Measurements from ENCODE around the gene GIPC1. TPM values are rescaled to one million over a fixed set of nuclear protein-coding genes. Genes with fewer than 3 reads are reported as not detected.
"Not testable (repeated sequence)": the region's sequence is repeated elsewhere in the genome, so short reads cannot be mapped to it uniquely, and the experiment has no call there.

Gene GIPC1
- total RNA-seq, 1 experiment from 2014 or later: 103 TPM

DNA sequence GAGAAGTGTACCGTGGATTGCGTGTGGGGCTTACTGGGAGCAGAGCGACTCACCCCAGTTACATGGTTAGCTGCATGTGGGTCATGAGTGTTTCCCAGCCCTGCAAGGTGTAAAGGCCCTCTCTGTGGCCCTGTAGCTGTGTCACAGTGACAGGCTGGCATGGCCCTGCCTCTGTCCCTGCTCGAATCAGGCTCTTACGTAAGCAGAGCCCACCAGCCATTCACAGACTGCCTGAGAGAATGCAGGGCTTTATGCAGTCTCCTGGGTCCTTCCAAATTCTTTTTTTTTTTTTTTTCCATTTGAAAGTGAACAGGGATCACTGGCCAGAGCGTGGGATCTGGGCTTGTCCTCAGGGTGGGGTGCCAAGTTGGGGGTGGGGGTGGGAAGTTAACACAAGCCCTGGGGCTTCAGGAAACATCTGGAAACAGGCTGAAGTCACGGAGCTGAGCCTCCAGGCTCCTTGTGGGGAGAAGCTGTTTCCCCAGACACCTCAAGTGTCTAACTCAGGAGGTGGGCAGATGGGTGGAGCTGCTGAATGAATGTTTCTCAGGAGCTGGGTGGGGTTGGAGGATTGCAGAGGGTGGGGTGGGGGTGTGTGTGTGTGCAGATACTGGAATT lies 46.9 kb upstream of the GIPC1 start:
- no peak overlapping the region for H3K4me2 ChIP-seq (ENCODE audit: low read length)
- H3K27me3 ChIP-seq (ENCODE audit: insufficient read depth, low read length): no peaks in the 10 kb centered on the region
- peak; percentile 30; the same call in 1 of the 2 replicates for ATAC-seq
- TF ChIP-seq EZH2 (IDR thresholded peaks at IDR 0.05): no peak
- no peak for TF ChIP-seq YY1 (IDR thresholded peaks at IDR 0.05; ENCODE audit: extremely low read depth, insufficient replicate concordance, low read depth, low read length)
- no peak for TF ChIP-seq POLR2AphosphoS5 (IDR thresholded peaks at IDR 0.05; ENCODE audit: low read depth, low read length)
- TF ChIP-seq SP1 (IDR thresholded peaks at IDR 0.05; ENCODE audit: low read depth): no peak
- TF ChIP-seq JUND (IDR thresholded peaks at IDR 0.05): no peak
- TF ChIP-seq, protein P1, sequence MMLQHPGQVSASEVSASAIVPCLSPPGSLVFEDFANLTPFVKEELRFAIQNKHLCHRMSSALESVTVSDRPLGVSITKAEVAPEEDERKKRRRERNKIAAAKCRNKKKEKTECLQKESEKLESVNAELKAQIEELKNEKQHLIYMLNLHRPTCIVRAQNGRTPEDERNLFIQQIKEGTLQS (IDR thresholded peaks at IDR 0.05): no peak
- TF ChIP-seq FOSL1 (IDR thresholded peaks at IDR 0.05; ENCODE audit: low read depth): no peak
- no peak for TF ChIP-seq CEBPB (IDR thresholded peaks at IDR 0.05; ENCODE audit: low read depth)
- no peak overlapping the region for H3K4me3 ChIP-seq (replicated peaks in 1 of 2; ENCODE audit: low read depth in 1 of 2, low read length in 2 of 2)
- intact Hi-C loops (cut with micrococcal nuclease): no loop called here
- H3K79me2 ChIP-seq (ENCODE audit: insufficient read depth, low read length): peaks cover 90% of the 10 kb centered on the region
- no peak overlapping the region for H2AFZ ChIP-seq (ENCODE audit: low read depth, low read length, poor library complexity, severe bottlenecking)
- DNase-seq (ENCODE audit: low read depth, low spot score): no peak
- no peaks in the 10 kb centered on the region for H4K20me1 ChIP-seq (ENCODE audit: insufficient read depth)
- H3K9me2 ChIP-seq (ENCODE audit: insufficient read depth): no peaks in the 10 kb centered on the region
- ChIA-PET CTCF (interaction anchor here (1.1 kb wide), 1 partner anchor 14 kb away, joined by 3 read pairs; no protein-coding TSS in a partner anchor), POLR2A (interaction anchor here (0.9 to 1.0 kb wide), 2 partner anchors 12 to 23 kb away, joined by 3 read pairs; no protein-coding TSS in a partner anchor), RAD21 (ENCODE audit: low non-redundant PET in 1 of 2, low total read pairs in 2 of 2, uncharacterized antibody in 2 of 2, unreplicated experiment in 2 of 2) (no interaction called here)
- H3K4me1 ChIP-seq (ENCODE audit: control insufficient read depth in 1 of 2, insufficient read depth in 2 of 2, low read length in 2 of 2): peaks cover 0 to 16% of the 10 kb centered on the region in 2 experiments; a peak in 2 of 4 replicates
- H3K27ac ChIP-seq (ENCODE audit: low read depth, low read length): no peak overlapping the region
- H3K9ac ChIP-seq (ENCODE audit: low read length): no peak overlapping the region
- H3K36me3 ChIP-seq (ENCODE audit: control insufficient read depth in 1 of 2, insufficient read depth in 2 of 2, low read length in 2 of 2): peaks cover 0 to 6% of the 10 kb centered on the region in 2 experiments; a peak in 2 of 4 replicates
- H3K9me3 ChIP-seq (ENCODE audit: control insufficient read depth in 1 of 2, insufficient read depth in 1 of 2, low read depth in 1 of 2, low read length in 2 of 2): no peaks in the 10 kb centered on the region
- BruUV-seq (replicated peaks): no TSS peak

DNA sequence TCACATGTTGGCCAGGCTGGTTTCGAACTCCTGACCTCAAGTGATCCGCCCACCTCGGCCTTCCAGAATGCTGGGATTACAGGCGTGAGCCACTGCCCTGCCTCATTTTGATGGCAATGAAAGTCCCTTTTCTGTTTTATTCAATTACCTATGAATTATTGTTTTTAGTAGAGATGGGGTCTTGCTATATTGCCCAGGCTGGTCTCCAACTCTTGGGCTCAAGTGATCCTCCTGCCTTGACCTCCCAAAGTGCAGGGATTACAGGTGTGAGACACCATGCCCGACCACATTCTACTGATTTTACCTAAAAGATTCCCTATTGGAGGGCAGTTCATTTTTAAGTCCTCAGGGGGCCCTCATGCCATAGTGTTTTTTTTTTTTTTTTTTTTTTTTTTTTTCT lies 46.1 kb upstream of the GIPC1 start:
- CTCF ChIA-PET; POLR2A ChIA-PET; H3K9ac ChIP-seq (ENCODE audit: low read length): not testable (repeated sequence)

More for the DNA sequence above, 46.1 kb upstream of the GIPC1 start:
- ATAC-seq; intact Hi-C loops (cut with micrococcal nuclease); H3K27ac ChIP-seq (ENCODE audit: low read depth, low read length); RAD21 ChIA-PET (ENCODE audit: low non-redundant PET in 1 of 2, low total read pairs in 2 of 2, uncharacterized antibody in 2 of 2, unreplicated experiment in 2 of 2); H3K27me3 ChIP-seq (ENCODE audit: insufficient read depth, low read length); H3K36me3 ChIP-seq (ENCODE audit: control insufficient read depth in 1 of 2, insufficient read depth in 2 of 2, low read length in 2 of 2); BruUV-seq (replicated peaks); H3K9me3 ChIP-seq (ENCODE audit: control insufficient read depth in 1 of 2, insufficient read depth in 1 of 2, low read depth in 1 of 2, low read length in 2 of 2); H4K20me1 ChIP-seq (ENCODE audit: insufficient read depth); H3K4me3 ChIP-seq (replicated peaks in 1 of 2; ENCODE audit: low read depth in 1 of 2, low read length in 2 of 2); H2AFZ ChIP-seq (ENCODE audit: low read depth, low read length, poor library complexity, severe bottlenecking); H3K9me2 ChIP-seq (ENCODE audit: insufficient read depth); H3K4me2 ChIP-seq (ENCODE audit: low read length); DNase-seq (ENCODE audit: low read depth, low spot score): not testable (repeated sequence)
- peaks cover 4 to 22% of the 10 kb centered on the region in 2 experiments; a peak in 3 of 4 replicates for H3K4me1 ChIP-seq (ENCODE audit: control insufficient read depth in 1 of 2, insufficient read depth in 2 of 2, low read length in 2 of 2)
- H3K79me2 ChIP-seq (ENCODE audit: insufficient read depth, low read length): peaks cover 90% of the 10 kb centered on the region

Data from HCT116 (cell line).